ENCODE data around the gene GREB1. TPM values are rescaled to one million over a fixed set of nuclear protein-coding genes. Genes with fewer than 3 reads are reported as not detected.

GREB1 gene
- total RNA-seq, 1 donor from 2014 or later: 50.5 TPM

GRCh38 chr2:11675423-11676112, 141.7 kb downstream of the GREB1 start:
- H3K27me3 Mint-ChIP-seq: peaks cover 60% of the 10 kb centered on the region

GRCh38 chr2:11676640-11677039, 142.8 kb downstream of the GREB1 start:
- peaks cover 56% of the 10 kb centered on the region for H3K27me3 Mint-ChIP-seq
- no peak overlapping the region for H3K27ac Mint-ChIP-seq
- H3K4me1 Mint-ChIP-seq (ENCODE audit: unreplicated experiment): peaks cover 13% of the 10 kb centered on the region
- no peak overlapping the region for H3K4me3 Mint-ChIP-seq
- no peaks in the 10 kb centered on the region for H3K36me3 Mint-ChIP-seq
- no peak for DNase-seq (ENCODE audit: extremely low spot score, unreplicated experiment)
- TF ChIP-seq CTCF (conservative IDR thresholded peaks at IDR 0.05): peak; percentile 38
- H3K9me3 Mint-ChIP-seq: no peaks in the 10 kb centered on the region

More at GRCh38 chr2:11675423-11676112, 141.7 kb downstream of the GREB1 start:
- no peak for DNase-seq (ENCODE audit: extremely low spot score, unreplicated experiment)
- no peak overlapping the region for H3K4me3 Mint-ChIP-seq
- H3K4me1 Mint-ChIP-seq (ENCODE audit: unreplicated experiment): peaks cover 6% of the 10 kb centered on the region
- no peak overlapping the region for H3K27ac Mint-ChIP-seq
- no peaks in the 10 kb centered on the region for H3K9me3 Mint-ChIP-seq
- TF ChIP-seq CTCF (conservative IDR thresholded peaks at IDR 0.05): no peak
- H3K36me3 Mint-ChIP-seq: no peaks in the 10 kb centered on the region

- no peak overlapping the region for H3K27ac Mint-ChIP-seq
- no peaks in the 10 kb centered on the region for H3K36me3 Mint-ChIP-seq
- DNase-seq (ENCODE audit: extremely low spot score, unreplicated experiment): no peak
- H3K4me1 Mint-ChIP-seq (ENCODE audit: unreplicated experiment): peaks cover 13% of the 10 kb centered on the region
- H3K9me3 Mint-ChIP-seq: no peaks in the 10 kb centered on the region
- no peak overlapping the region for H3K4me3 Mint-ChIP-seq
- no peak for TF ChIP-seq CTCF (conservative IDR thresholded peaks at IDR 0.05)
- peaks cover 57% of the 10 kb centered on the region for H3K27me3 Mint-ChIP-seq
Measured at GRCh38 chr2:11677136-11678055, 143.6 kb downstream of the GREB1 start.

- H3K4me1 Mint-ChIP-seq (ENCODE audit: unreplicated experiment): peaks cover 13% of the 10 kb centered on the region
- no peak for DNase-seq (ENCODE audit: extremely low spot score, unreplicated experiment)
- H3K36me3 Mint-ChIP-seq: no peaks in the 10 kb centered on the region
- H3K9me3 Mint-ChIP-seq: no peaks in the 10 kb centered on the region
- H3K27me3 Mint-ChIP-seq: peaks cover 55% of the 10 kb centered on the region
- H3K4me3 Mint-ChIP-seq: no peak overlapping the region
- TF ChIP-seq CTCF (conservative IDR thresholded peaks at IDR 0.05): no peak
- H3K27ac Mint-ChIP-seq: no peak overlapping the region
Measured at GRCh38 chr2:11678306-11678960, 144.6 kb downstream of the GREB1 start.

DNA sequence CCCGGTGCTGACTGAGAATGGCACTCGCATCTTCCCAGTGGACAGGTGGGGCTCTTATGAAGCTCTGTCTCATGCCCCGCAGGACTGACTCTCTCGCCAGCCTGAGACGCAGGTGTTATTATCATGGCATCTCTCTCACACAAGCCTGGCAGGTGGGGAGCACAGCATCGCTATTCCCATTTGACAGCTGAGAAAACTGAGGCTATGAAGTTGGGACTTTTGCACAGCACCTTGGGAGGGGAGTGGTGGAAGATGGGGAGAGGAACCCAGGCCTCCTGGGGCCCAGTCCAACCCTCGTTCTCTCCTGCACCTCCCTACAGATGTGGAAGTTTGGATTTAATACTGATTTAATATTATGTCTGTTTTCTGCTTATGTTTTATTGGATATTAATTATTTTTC, 145.2 kb downstream of the GREB1 start:
- H3K27me3 Mint-ChIP-seq: peaks cover 56% of the 10 kb centered on the region
- no peak for TF ChIP-seq CTCF (conservative IDR thresholded peaks at IDR 0.05)
- peaks cover 13% of the 10 kb centered on the region for H3K4me1 Mint-ChIP-seq (ENCODE audit: unreplicated experiment)
- no peaks in the 10 kb centered on the region for H3K36me3 Mint-ChIP-seq
- no peak overlapping the region for H3K27ac Mint-ChIP-seq
- H3K9me3 Mint-ChIP-seq: no peaks in the 10 kb centered on the region
- H3K4me3 Mint-ChIP-seq: no peak overlapping the region
- no peak for DNase-seq (ENCODE audit: extremely low spot score, unreplicated experiment)
